Measurements from ENCODE around the gene SEMA4C.
A peak's percentile ranks its signal among the peaks of the same experiment; 100 is the strongest.

Gene SEMA4C, protein sequence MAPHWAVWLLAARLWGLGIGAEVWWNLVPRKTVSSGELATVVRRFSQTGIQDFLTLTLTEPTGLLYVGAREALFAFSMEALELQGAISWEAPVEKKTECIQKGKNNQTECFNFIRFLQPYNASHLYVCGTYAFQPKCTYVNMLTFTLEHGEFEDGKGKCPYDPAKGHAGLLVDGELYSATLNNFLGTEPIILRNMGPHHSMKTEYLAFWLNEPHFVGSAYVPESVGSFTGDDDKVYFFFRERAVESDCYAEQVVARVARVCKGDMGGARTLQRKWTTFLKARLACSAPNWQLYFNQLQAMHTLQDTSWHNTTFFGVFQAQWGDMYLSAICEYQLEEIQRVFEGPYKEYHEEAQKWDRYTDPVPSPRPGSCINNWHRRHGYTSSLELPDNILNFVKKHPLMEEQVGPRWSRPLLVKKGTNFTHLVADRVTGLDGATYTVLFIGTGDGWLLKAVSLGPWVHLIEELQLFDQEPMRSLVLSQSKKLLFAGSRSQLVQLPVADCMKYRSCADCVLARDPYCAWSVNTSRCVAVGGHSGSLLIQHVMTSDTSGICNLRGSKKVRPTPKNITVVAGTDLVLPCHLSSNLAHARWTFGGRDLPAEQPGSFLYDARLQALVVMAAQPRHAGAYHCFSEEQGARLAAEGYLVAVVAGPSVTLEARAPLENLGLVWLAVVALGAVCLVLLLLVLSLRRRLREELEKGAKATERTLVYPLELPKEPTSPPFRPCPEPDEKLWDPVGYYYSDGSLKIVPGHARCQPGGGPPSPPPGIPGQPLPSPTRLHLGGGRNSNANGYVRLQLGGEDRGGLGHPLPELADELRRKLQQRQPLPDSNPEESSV

GRCh38 chr2:96869822-96870625 lies at the start of gene SEMA4C:
Gene SEMA4C (minus strand): TSS chr2:96870080. CDS start chr2:96867886, 2,194 bp downstream.
- no peak for ATAC-seq
- peak; percentile 58 for DNase-seq

GRCh38 chr2:96918754-96919550 lies 49.1 kb upstream of the SEMA4C start:
- ATAC-seq (no peak), DNase-seq (no peak)

DNA sequence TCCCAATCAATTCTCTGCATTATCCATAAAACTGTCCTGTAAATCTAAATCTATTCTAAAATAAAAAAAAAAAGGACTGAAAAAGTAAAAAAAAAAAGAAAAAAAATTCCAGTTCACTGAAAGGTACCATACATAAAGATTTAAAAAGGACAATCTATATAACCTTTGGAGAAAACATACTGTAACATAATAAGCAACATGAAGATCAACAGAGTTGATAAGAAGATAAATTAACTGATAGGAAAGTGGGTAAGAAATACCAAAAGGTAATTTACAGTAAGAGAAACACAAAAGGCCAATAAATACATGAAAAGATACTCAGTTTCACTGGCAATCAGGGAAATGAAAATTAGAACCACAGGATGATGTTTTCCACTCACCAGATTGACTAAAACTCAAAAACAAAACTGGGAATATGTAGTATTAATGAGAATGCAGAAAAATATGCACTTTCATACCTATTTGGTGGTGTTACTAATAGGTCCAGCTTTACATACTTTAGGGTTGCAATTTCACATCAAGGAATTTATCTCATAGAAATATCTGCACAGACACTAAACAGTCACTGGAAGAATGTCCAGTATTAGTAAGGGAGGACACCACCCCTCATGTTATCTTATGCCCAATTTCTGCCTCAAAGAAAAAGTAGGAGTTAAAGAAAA lies 48.3 kb upstream of the SEMA4C start:
- ATAC-seq (no peak), DNase-seq (no peak)

GRCh38 chr2:96916646-96917543 lies 47.0 kb upstream of the SEMA4C start:
- DNase-seq = no peak
- ATAC-seq = no peak

DNA sequence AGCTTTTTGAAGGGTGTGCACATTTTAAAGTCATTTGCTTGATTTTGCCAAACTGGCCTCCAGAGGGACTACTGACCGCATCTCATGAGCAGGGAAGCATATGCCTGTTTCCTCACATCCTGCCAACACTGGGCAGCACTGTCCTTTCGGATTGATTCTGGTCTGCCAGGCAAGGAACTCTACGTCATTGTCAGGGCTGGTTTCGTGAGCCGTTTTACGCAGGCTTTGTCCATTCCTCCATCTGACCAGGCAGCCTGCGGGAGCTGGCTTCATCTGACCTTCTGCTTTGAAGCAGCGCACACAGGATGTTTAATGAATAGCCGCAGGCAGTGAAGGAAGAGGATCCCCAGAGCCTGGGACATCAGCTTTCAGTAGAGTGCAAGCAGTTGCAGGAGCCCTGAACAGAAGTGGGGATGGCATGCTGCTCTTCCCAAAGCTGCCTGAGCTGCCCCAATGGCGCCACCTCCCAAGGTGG lies 46.3 kb upstream of the SEMA4C start:
- DNase-seq (no peak), ATAC-seq (no peak)

- DNase-seq = no peak
- no peak for ATAC-seq
These were observed 44.5 kb upstream of the SEMA4C start for GRCh38 chr2:96914332-96914731.

GRCh38 chr2:96913398-96914202 lies 43.7 kb upstream of the SEMA4C start:
- ATAC-seq (peak; percentile 84), DNase-seq (peak; percentile 44)

DNA sequence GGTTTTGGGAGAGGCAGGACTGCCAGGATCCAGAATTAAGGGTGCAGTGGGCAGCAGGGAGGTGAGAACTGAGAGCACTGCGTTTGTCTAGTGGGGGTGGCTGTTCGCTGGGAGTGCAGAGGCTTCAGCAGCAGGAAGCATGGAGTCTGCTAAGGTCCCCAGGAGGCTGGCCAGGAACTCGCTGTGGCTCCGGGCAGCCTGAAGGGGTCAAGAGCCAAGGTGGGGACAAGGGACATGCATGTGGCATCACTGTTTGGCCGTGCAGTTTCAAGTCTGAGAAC lies 43.2 kb upstream of the SEMA4C start:
- ATAC-seq (no peak), DNase-seq (no peak)

DNA sequence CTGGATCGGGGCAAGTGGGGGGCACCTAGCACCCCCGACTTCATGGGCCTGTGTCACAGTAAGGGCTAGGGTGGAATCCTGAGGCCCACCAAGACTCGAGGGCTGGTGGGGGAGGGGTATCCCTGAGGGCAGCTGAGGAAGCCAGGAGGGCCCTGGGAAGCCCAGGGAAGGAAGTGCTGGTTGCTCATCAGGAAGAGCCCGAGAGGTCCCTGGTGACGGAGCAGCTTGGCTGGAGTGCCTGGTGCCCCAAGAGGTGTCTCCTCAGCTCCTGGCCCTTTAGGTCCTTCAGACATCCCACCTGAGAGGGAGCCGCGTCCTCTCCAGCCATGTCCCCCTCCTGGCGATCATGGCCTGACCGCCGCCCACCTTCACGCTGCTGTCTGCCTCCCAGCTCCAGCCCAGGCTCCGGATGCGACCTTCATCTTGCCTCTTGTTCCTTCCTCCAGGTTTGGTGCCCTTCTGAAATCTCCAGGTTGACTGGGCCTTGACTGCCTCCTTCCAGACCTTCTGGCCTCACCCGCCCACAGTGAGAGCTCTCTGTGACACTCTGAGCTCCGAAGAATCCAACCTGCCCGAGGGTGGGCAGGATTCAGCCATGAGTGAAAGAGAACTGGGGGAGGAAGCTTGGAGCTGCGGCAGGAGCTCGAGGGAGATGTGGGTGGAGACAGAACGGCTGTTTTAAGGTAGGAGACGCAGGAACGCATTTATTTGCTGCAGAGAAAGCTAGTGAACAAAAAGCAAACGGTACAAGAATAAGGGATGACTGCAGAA lies 42.7 kb upstream of the SEMA4C start:
- DNase-seq (no peak), ATAC-seq (no peak)

GRCh38 chr2:96909611-96910021 lies 39.7 kb upstream of the SEMA4C start:
- no peak for DNase-seq
- no peak for ATAC-seq

GRCh38 chr2:96907115-96908041 lies 37.5 kb upstream of the SEMA4C start:
- ATAC-seq (no peak), DNase-seq (no peak)

DNA sequence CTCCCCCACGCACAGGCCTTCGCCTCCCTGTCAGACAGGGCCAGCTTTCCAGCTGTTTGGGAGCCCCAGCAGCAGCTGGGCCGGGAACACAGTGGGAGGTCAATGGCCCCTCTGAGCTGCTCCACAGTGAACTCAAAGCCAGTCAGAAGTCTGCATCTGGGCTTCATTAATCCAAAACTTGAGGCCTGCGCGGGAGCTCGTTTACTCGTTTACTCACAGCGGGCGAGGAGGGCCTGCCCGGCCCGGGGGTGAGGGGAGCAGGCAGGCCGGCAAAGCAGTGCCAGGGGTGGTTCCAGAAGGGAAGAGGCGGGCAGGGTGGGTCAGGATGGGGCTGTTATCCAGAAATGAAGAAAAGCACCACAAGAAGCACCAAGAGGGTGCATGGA lies 36.8 kb upstream of the SEMA4C start:
- ATAC-seq = no peak
- no peak for DNase-seq

GRCh38 chr2:96903815-96904214 lies 33.9 kb upstream of the SEMA4C start:
- ATAC-seq (no peak), DNase-seq (no peak)

DNA sequence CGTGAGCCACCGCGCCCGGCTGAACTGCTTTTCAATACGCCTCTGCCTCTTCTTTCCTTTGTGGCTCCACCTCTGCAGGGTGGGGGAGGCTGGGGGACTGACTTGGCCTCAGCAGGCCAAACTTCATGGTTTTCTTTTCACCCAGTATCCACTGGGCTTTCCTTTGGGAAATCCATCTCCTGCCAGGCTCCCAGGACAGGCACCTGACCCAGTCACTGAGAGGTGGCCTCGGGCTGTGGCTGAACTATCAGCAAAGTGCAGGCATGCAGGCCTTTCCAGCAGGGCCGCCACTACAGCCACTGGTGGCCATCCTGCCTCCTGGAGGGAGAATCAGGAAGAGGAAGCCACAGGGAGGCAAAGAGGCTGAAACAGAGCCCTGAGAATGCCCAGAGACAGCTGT lies 33.4 kb upstream of the SEMA4C start:
- DNase-seq (no peak), ATAC-seq (no peak)

DNA sequence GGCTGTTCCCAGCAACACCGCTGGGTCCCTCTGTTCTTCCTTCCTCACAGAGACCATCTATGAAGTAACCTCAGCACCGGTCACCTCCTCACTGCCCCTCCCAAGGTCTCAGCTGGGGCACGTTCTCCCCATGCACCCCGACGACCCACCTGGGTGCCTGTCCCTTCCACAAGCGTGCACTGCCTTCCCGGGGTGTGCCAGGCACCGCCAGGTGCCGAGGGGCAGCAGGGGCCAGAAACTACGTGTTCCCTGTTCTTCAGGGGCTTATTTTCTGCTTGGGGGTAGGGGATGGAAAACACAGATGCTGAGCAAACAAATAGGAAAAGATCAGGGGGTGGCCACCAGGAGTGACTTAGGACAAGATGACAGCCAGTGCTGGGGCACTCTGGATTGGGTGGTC lies 30.4 kb upstream of the SEMA4C start:
- DNase-seq (no peak), ATAC-seq (no peak)

GRCh38 chr2:96899413-96899741 lies 29.5 kb upstream of the SEMA4C start:
- ATAC-seq = no peak

DNA sequence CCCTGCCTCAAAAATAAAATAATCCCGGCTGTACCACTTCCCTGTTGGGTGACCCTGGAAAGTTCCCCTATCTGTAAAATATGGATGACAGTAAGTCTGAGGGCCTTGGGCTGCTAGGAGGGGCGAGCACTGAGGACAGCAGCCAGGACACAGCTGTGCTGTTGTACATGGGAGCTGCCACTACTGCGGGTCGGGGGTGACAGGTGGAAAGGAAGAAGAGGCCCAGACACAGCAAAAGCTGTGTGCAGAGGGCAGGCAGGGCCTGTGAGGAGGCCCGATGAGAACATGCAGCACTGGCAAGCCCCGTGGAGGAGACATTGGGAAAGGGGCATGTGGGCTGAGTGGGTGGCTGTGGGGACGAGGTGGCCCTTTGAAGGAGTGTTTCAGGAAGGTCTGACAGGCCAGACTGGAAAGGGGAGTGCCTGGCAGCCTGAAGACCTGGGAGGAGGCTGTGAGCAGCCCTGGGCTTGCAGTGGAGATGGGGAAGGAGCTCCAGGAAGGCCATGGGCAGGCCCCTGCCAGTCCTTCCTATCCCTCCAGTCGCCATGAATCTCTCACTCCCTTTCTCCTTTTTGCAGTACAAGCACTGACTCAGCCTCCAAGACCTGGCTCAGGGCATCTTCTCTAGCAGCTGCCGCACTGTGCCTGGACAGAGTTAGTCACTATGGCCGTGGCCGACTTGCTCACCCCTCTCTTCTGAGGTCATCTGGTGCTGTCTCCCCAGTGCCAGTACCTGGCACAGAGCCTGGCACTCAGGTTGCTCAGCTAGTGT lies 28.9 kb upstream of the SEMA4C start:
- ATAC-seq = peak; percentile 20

More at GRCh38 chr2:96899413-96899741, 29.5 kb upstream of the SEMA4C start:
- no peak for DNase-seq

More for the DNA sequence above, 28.9 kb upstream of the SEMA4C start:
- DNase-seq = no peak

Measured in stimulated activated naive CD8-positive, alpha-beta T cell treated with anti-CD3 and anti-CD28 coated beads, Interleukin-15, Interleukin-2, amounts not matched to agents 100 U/mL and 50 U/mL, for 24 hours (primary cell).